COLO829 (cell line): Measurements from ENCODE around the gene NFX1.
"Not testable (repeated sequence)": the region's sequence is repeated elsewhere in the genome, so short reads cannot be mapped to it uniquely, and the experiment has no call there.

Experiments used
- DNase-seq: peaks from one replicate; pipeline ENCODE4 v3.0.0; 2012; ENCODE audit warnings: low spot score

Gene NFX1

GRCh38 chr9:33310748-33311147, 20.4 kb downstream of the NFX1 start:
- no peak for DNase-seq

- no peak for DNase-seq
These were observed 21.6 kb downstream of the NFX1 start for GRCh38 chr9:33311953-33312352.

- DNase-seq = no peak
These were observed 25.1 kb downstream of the NFX1 start for GRCh38 chr9:33315371-33315770.

GRCh38 chr9:33317136-33317535, 26.8 kb downstream of the NFX1 start:
- DNase-seq = not testable (repeated sequence)

GRCh38 chr9:33318225-33318624, 27.9 kb downstream of the NFX1 start:
- no peak for DNase-seq

- no peak for DNase-seq
These were observed 28.5 kb downstream of the NFX1 start for GRCh38 chr9:33318781-33319180.

GRCh38 chr9:33320230-33320567, 29.9 kb downstream of the NFX1 start:
- DNase-seq = no peak

GRCh38 chr9:33320568-33321261, 30.4 kb downstream of the NFX1 start:
- peak; percentile 90 for DNase-seq

- no peak for DNase-seq
These were observed 38.8 kb downstream of the NFX1 start for GRCh38 chr9:33329117-33329563.

GRCh38 chr9:33329979-33330378, 39.7 kb downstream of the NFX1 start:
- DNase-seq = no peak

GRCh38 chr9:33331377-33331891, 41.1 kb downstream of the NFX1 start:
- no peak for DNase-seq

- DNase-seq = no peak
These were observed 41.7 kb downstream of the NFX1 start for GRCh38 chr9:33332011-33332410.

- DNase-seq = not testable (repeated sequence)
These were observed 42.6 kb downstream of the NFX1 start for GRCh38 chr9:33332956-33333355.

GRCh38 chr9:33340186-33340585, 49.9 kb downstream of the NFX1 start:
- no peak for DNase-seq

- DNase-seq = no peak
These were observed 50.9 kb downstream of the NFX1 start for GRCh38 chr9:33341182-33341581.

- no peak for DNase-seq
These were observed 53.8 kb downstream of the NFX1 start for GRCh38 chr9:33344145-33344544.

- no peak for DNase-seq
These were observed 56.2 kb downstream of the NFX1 start for GRCh38 chr9:33346564-33346963.

GRCh38 chr9:33348998-33349397, 58.7 kb downstream of the NFX1 start:
- DNase-seq = no peak

- no peak for DNase-seq
These were observed 59.4 kb downstream of the NFX1 start for GRCh38 chr9:33349743-33350142.

GRCh38 chr9:33350310-33350709, 60.0 kb downstream of the NFX1 start:
- DNase-seq = peak; percentile 23

GRCh38 chr9:33351547-33351946, 61.2 kb downstream of the NFX1 start:
- no peak for DNase-seq

- DNase-seq = no peak
These were observed 64.4 kb downstream of the NFX1 start for GRCh38 chr9:33354651-33355211.

GRCh38 chr9:33355933-33356332, 65.6 kb downstream of the NFX1 start:
- no peak for DNase-seq

- not testable (repeated sequence) for DNase-seq
These were observed 68.3 kb downstream of the NFX1 start for GRCh38 chr9:33358641-33359040.
